Natural killer cell (primary cell): Measurements from ENCODE around the gene COQ6. TPM values are rescaled to one million over a fixed set of nuclear protein-coding genes. Genes with fewer than 3 reads are reported as not detected.

ENCODE experiments used
- ATAC-seq, 3 donors: fragments of 150-1000 bp in 2 of 3; fragments of 200-7000 bp in 1 of 3; cut with Tn5 transposase; 1 replicate in 1 of 3; 2 replicates in 2 of 3; pipeline ENCODE4 v1.10.0; 2021; ENCODE audit warnings: mild to moderate bottlenecking in 2 of 3, moderate library complexity in 2 of 3
- DNase-seq, 2 donors: peaks; one replicate each; pipeline versions ENCODE4 v3.0.0 to v3.0.0-alpha.2; 2013 to 2021; ENCODE audit warnings: mixed read lengths in 1 of 2
- H3K27ac ChIP-seq: one replicate; pipeline ENCODE4 v1.5.1; 2013; ENCODE audit warnings: mild to moderate bottlenecking, low read length
- H3K27me3 ChIP-seq: one replicate; pipeline ENCODE4 v1.6.1; 2013; ENCODE audit warnings: low read length; ENCODE audit not compliant: control insufficient read depth, insufficient read depth
- H3K36me3 ChIP-seq: one replicate; pipeline ENCODE4 v1.6.1; 2013; ENCODE audit warnings: low read length; ENCODE audit not compliant: control insufficient read depth, insufficient read depth
- H3K4me1 ChIP-seq: one replicate; pipeline ENCODE4 v1.6.1; 2013; ENCODE audit warnings: low read length; ENCODE audit not compliant: control insufficient read depth, insufficient read depth
- H3K4me3 ChIP-seq: one replicate; pipeline ENCODE4 v1.5.1; 2013; ENCODE audit warnings: low read length
- H3K9me3 ChIP-seq: one replicate; pipeline ENCODE4 v1.6.1; 2013; ENCODE audit warnings: low read length; ENCODE audit not compliant: control insufficient read depth, insufficient read depth
- H3K27ac Mint-ChIP-seq, 2 donors: one replicate each; pipeline ENCODE4 v1.8.0; 2022; ENCODE audit warnings: mild to moderate bottlenecking in 2 of 2, mixed read lengths in 2 of 2, moderate library complexity in 1 of 2
- H3K27me3 Mint-ChIP-seq, 2 donors: one replicate each; pipeline ENCODE4 v1.8.0; 2022; ENCODE audit warnings: low read depth in 2 of 2, mixed read lengths in 2 of 2
- H3K36me3 Mint-ChIP-seq: one replicate; pipeline ENCODE4 v1.8.0; 2022; ENCODE audit warnings: mixed read lengths
- H3K4me1 Mint-ChIP-seq, 2 donors: one replicate each; pipeline ENCODE4 v1.8.0; 2022; ENCODE audit warnings: mixed read lengths in 2 of 2
- H3K4me3 Mint-ChIP-seq: one replicate; pipeline ENCODE4 v1.8.0; 2022; ENCODE audit warnings: mild to moderate bottlenecking, moderate library complexity, mixed read lengths
- H3K9me3 Mint-ChIP-seq, 2 donors: one replicate each; pipeline ENCODE4 v1.8.0; 2022; ENCODE audit warnings: mixed read lengths in 2 of 2
- WGBS: methylation state at CpG from one replicate; pipeline ENCODE4 v1.1.7; 2013; ENCODE audit warnings: missing lambda C conversion rate; ENCODE audit not compliant: insufficient coverage; 5-methylcytosine and 5-hydroxymethylcytosine counted together
- intact Hi-C: fragments of 100-400 bp; cut with micrococcal nuclease; formaldehyde crosslinking; loops from one replicate; pipeline ENCODE4 v1.14.2; 2022
- total RNA-seq, 4 donors: library from RNA; stranded (reverse); fragments of 120-200 nt in 1 of 4; gene quantifications; one replicate each; pipeline versions ENCODE4 v1.2.3 to v1.2.4, GENCODE V29; 2013 to 2022
- TF ChIP-seq, protein P1 (sequence below): fragments of 200-600 bp; IDR thresholded peaks from one replicate; pipeline ENCODE4 v1.8.0; 2022; ENCODE audit warnings: antibody characterized with exemption

The COQ6 gene
- total RNA-seq, 3 donors from 2014 or later (not counting 1 experiment from before 2014, with no cell fraction given), result 20.8 to 24.0 (median 21.7) TPM

DNA sequence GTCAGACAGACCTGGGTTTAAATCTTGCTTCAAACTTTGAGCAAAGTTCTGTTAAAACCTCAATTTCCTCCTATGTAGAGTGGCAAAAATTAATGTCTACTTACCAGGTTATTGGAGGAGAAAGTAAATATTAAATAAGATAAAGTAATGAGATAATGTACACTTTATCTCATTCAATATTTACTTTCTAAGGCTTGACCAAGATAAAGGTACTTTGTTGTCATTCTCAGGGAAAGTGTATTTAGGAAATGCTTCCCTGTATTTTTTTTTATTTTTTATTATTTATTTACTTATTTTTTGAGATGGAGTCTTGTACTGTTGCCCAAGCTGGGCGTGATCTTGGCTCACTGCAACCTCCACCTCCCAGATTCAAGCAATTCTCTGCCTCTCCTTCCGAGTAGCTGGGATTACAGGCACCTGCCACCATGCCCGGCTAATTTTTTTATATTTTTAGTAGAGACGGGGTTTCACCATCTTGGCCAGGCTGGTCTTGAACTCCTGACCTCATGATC lies 4.9 kb upstream of the COQ6 start:
- TF ChIP-seq, protein P1, sequence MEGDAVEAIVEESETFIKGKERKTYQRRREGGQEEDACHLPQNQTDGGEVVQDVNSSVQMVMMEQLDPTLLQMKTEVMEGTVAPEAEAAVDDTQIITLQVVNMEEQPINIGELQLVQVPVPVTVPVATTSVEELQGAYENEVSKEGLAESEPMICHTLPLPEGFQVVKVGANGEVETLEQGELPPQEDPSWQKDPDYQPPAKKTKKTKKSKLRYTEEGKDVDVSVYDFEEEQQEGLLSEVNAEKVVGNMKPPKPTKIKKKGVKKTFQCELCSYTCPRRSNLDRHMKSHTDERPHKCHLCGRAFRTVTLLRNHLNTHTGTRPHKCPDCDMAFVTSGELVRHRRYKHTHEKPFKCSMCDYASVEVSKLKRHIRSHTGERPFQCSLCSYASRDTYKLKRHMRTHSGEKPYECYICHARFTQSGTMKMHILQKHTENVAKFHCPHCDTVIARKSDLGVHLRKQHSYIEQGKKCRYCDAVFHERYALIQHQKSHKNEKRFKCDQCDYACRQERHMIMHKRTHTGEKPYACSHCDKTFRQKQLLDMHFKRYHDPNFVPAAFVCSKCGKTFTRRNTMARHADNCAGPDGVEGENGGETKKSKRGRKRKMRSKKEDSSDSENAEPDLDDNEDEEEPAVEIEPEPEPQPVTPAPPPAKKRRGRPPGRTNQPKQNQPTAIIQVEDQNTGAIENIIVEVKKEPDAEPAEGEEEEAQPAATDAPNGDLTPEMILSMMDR, result no peak
- no peak overlapping the region for H3K27ac ChIP-seq
- Mint-ChIP-seq H3K36me3 (no peaks in the 10 kb centered on the region), H3K9me3 (no peaks in the 10 kb centered on the region), H3K27ac (no peak overlapping the region), H3K4me3 (no peak overlapping the region), H3K4me1 (peaks cover 6 to 14% of the 10 kb centered on the region in 2 donors), H3K27me3 (no peaks in the 10 kb centered on the region)
- DNase-seq, result no peak
- H3K4me1 ChIP-seq, result peaks cover 7% of the 10 kb centered on the region
- no peaks in the 10 kb centered on the region for H3K27me3 ChIP-seq
- peaks cover 11% of the 10 kb centered on the region for H3K36me3 ChIP-seq
- no peak overlapping the region for H3K4me3 ChIP-seq
- WGBS, result 95% methylated on average over 4 of the region's 4 CpGs
- ATAC-seq, result no peak
- H3K9me3 ChIP-seq, result no peaks in the 10 kb centered on the region
- intact Hi-C loops, result no loop called here

DNA sequence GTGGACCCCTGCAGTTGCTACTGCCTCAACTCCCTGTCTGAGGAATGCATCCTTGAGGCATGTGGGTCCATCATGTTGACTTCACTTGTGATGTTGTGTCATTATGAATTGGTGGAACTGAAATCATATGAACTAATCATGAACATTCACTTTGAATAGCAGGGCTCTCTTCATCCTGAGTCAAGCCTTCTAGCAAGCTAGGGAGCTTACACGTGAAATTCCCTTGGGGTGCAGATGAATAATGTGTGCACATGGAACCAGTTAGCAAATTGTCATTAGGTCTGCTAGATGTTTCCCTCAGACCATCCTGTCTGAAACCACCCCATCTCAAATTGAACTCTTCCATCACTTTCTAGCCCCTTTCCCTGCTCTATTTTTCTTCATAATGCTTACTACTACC lies 3.6 kb downstream of the COQ6 start:
- TF ChIP-seq, protein P1, result no peak
- no peak for ATAC-seq
- Mint-ChIP-seq H3K27me3 (no peaks in the 10 kb centered on the region), H3K4me3 (no peak overlapping the region), H3K9me3 (no peaks in the 10 kb centered on the region), H3K4me1 (peaks cover 15 to 19% of the 10 kb centered on the region in 2 donors), H3K36me3 (peaks cover 5% of the 10 kb centered on the region), H3K27ac (no peak overlapping the region)
- no peaks in the 10 kb centered on the region for H3K9me3 ChIP-seq
- H3K4me1 ChIP-seq, result peaks cover 15% of the 10 kb centered on the region
- H3K36me3 ChIP-seq, result peaks cover 38% of the 10 kb centered on the region
- H3K27me3 ChIP-seq, result no peaks in the 10 kb centered on the region
- DNase-seq, result no peak
- no peak overlapping the region for H3K27ac ChIP-seq
- H3K4me3 ChIP-seq, result no peak overlapping the region
- WGBS, result 100% methylated on average over 1 of the region's 1 CpG
- intact Hi-C loops, result loop anchor here (5.0 kb wide), 1 partner anchor 64 kb away; the partner anchor contains the start of genes BBOF1 and ENTPD5

- DNase-seq, result no peak
- Histone ChIP-seq H3K36me3 (peaks cover 54% of the 10 kb centered on the region), H3K4me3 (no peak overlapping the region), H3K27ac (no peak overlapping the region), H3K9me3 (no peaks in the 10 kb centered on the region), H3K4me1 (peaks cover 4% of the 10 kb centered on the region), H3K27me3 (no peaks in the 10 kb centered on the region)
- H3K36me3 Mint-ChIP-seq, result peaks cover 11% of the 10 kb centered on the region
- intact Hi-C loops, result no loop called here
- H3K27me3 Mint-ChIP-seq, result no peaks in the 10 kb centered on the region
- no peak overlapping the region for H3K27ac Mint-ChIP-seq
- no peak for ATAC-seq
- 94% methylated on average over 5 of the region's 5 CpGs for WGBS
- TF ChIP-seq, protein P1, result no peak
- no peak overlapping the region for H3K4me3 Mint-ChIP-seq
- no peaks in the 10 kb centered on the region for H3K9me3 Mint-ChIP-seq
- H3K4me1 Mint-ChIP-seq, result peaks cover 8% of the 10 kb centered on the region in 2 donors
These were observed 5.6 kb downstream of the COQ6 start for GRCh38 chr14:73955674-73956073.

- Histone ChIP-seq H3K36me3 (peaks cover 72% of the 10 kb centered on the region), H3K4me3 (no peak overlapping the region), H3K9me3 (no peaks in the 10 kb centered on the region), H3K27ac (no peak overlapping the region), H3K4me1 (no peaks in the 10 kb centered on the region), H3K27me3 (no peaks in the 10 kb centered on the region)
- intact Hi-C loops, result no loop called here
- no peak for DNase-seq
- Mint-ChIP-seq H3K4me3 (no peak overlapping the region), H3K4me1 (no peaks in the 10 kb centered on the region), H3K27me3 (no peaks in the 10 kb centered on the region), H3K9me3 (no peaks in the 10 kb centered on the region), H3K36me3 (peaks cover 18% of the 10 kb centered on the region), H3K27ac (no peak overlapping the region)
- TF ChIP-seq, protein P1, result no peak
- ATAC-seq, result no peak
These were observed 8.5 kb downstream of the COQ6 start for GRCh38 chr14:73958591-73958990.
